Measurements from ENCODE around the gene USP47.
A peak's percentile ranks its signal among the peaks of the same experiment; 100 is the strongest.

USP47 gene

DNA sequence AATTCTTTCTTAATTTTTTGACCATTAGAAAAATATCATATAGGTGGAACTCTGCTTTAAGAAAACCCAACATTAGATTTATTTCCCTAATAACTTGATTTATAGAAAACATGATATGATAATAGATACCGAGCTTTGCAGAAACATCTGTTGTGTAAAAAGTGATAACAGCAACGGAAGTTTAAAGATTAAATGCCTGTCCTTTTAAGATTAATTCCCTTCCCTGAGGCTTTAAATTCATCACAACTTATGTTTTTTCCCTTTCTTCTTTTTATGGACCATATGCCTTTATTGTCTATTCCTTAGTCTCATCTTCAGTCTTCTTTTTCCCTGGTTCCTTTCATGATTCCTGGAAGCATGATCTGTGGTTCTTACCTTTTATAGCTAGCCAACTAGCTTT lies 1.9 kb downstream of the USP47 start:
- no peak for DNase-seq (ENCODE audit: low read depth)
- H3K4me3 ChIP-seq (replicated peaks; ENCODE audit: low read depth, low read length), result peak overlapping the region; percentile 71
- TF ChIP-seq, protein P1, sequence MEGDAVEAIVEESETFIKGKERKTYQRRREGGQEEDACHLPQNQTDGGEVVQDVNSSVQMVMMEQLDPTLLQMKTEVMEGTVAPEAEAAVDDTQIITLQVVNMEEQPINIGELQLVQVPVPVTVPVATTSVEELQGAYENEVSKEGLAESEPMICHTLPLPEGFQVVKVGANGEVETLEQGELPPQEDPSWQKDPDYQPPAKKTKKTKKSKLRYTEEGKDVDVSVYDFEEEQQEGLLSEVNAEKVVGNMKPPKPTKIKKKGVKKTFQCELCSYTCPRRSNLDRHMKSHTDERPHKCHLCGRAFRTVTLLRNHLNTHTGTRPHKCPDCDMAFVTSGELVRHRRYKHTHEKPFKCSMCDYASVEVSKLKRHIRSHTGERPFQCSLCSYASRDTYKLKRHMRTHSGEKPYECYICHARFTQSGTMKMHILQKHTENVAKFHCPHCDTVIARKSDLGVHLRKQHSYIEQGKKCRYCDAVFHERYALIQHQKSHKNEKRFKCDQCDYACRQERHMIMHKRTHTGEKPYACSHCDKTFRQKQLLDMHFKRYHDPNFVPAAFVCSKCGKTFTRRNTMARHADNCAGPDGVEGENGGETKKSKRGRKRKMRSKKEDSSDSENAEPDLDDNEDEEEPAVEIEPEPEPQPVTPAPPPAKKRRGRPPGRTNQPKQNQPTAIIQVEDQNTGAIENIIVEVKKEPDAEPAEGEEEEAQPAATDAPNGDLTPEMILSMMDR (IDR thresholded peaks at IDR 0.05; ENCODE audit: low read length, missing control alignments), result no peak

DNA sequence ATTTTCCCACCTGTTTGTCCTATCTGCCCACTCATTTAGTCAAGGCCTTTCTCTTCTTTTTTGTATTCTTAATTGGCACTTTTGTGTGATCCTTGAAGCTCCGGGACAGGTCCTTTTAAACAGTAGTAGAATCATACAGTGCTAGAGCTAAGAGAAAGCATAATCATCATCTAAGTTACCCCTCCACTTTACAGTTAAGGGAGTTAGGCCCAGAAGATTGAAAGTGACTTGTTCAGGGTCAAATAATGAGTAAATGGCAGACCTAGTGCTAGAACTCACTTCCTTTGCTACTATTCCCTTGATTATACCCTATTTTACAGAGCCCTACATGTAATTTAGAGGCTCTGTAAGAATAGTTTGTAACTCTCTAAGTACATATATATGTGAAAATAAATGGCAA lies 2.5 kb downstream of the USP47 start:
- no peak for DNase-seq (ENCODE audit: low read depth)
- H3K4me3 ChIP-seq (replicated peaks; ENCODE audit: low read depth, low read length), result peak overlapping the region; percentile 71
- TF ChIP-seq, protein P1 (IDR thresholded peaks at IDR 0.05; ENCODE audit: low read length, missing control alignments), result no peak

DNA sequence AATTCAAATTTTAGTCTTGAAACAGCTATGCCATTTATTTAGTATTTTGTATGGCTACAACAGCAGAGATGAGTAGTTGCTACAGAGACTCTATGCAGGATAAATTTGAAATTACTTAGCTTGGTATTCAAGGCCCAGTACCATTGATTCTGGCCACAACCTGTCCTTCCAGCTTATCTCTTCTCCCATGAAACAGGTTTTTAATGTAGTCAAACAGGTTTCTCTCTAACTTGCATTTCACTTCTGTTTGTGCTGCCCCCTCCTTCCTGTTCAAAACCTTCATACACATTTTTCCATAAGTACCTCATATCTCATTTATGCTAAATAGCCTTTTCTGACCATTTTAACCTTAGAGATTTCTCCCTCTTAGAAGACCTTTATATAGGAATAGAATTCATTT lies 3.3 kb downstream of the USP47 start:
- TF ChIP-seq, protein P1 (IDR thresholded peaks at IDR 0.05; ENCODE audit: low read length, missing control alignments), result no peak
- no peak for DNase-seq (ENCODE audit: low read depth)

DNA sequence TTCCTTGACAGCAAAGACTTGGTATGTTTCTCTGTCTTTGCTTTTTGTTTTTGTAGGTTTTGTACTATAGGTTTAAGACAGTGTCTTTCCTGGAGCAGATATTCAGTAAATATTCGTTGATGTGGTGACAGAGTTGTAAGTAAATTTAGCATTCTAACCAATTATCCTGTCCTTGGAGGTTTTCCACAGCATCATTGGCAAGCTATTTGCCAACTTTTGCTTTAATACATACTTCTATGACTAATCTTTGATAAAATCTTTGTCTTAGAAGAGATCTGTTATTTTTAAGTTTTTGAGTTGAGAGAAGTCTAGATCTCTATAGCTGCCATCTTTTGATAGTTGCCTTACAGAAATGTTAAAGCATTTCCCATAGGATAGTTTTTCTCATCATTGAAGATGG lies 3.8 kb downstream of the USP47 start:
- TF ChIP-seq, protein P1 (IDR thresholded peaks at IDR 0.05; ENCODE audit: low read length, missing control alignments), result no peak
- no peak overlapping the region for H3K4me3 ChIP-seq (replicated peaks; ENCODE audit: low read depth, low read length)
- no peak for DNase-seq (ENCODE audit: low read depth)

More for the DNA sequence above, 3.3 kb downstream of the USP47 start:
- H3K4me3 ChIP-seq (replicated peaks; ENCODE audit: low read depth, low read length), result no peak overlapping the region

DNA sequence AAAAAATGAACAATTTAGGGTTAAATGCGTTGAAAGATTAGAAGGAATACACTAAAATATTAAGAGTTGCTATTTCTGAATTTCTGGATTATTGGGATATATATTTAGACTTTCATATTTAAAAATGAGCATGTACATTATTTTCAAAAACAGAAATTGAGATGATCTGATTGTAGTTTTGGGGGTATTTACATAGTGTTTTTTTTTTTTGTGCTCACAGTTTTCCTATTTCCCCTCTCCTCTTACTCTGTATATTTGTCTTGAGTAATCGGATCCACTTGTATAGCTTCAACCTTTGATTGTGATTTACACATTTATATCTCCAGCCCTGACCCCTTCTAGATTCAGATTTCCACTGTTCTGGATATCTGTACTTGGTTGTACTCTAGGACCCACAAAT lies 5.3 kb downstream of the USP47 start:
- TF ChIP-seq, protein P1 (IDR thresholded peaks at IDR 0.05; ENCODE audit: low read length, missing control alignments), result no peak
- no peak overlapping the region for H3K4me3 ChIP-seq (replicated peaks; ENCODE audit: low read depth, low read length)
- no peak for DNase-seq (ENCODE audit: low read depth)

DNA sequence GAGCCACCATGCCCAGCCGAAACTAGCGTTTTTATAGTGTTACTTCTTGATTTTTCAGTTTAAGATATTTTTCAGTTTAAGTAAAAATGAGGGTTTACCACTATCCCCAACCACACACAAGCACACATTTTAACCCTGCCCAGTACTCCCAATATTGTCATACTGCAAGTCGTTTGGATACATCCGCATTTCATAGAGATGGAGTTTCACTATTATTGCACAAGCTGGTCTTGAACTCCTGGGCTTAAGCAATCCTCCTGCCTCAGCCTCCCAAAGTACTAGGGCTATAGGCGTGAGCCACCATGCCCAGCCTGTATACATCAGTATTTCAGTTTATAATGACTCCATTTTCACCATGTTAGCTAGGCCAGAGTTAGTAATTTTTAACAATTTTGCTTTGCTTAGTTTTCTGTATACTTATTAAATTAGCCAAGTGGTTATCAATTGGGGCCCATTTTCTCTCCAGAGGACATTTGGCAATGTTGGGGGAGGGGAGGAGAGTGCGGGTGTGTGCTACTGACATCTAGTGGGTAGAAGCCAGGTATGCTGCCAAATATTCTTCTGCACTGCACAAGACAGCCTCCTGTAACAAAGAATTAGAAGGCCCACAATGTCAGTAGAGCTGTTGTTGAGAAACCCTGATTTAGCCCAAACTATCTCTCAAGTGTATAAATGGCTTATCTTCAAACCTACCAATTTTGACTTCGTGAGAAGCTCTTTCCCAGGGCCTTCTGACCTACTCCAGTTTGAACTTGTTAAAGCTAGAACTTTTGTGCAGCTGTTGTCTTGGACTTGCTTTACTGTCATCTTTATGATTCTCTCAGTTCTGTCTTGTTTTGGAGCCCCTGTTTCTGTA lies 7.3 kb downstream of the USP47 start:
- peak; percentile 83 for DNase-seq (ENCODE audit: low read depth)
- H3K4me3 ChIP-seq (replicated peaks; ENCODE audit: low read depth, low read length), result no peak overlapping the region
- TF ChIP-seq, protein P1 (IDR thresholded peaks at IDR 0.05; ENCODE audit: low read length, missing control alignments), result peak; percentile 85

DNA sequence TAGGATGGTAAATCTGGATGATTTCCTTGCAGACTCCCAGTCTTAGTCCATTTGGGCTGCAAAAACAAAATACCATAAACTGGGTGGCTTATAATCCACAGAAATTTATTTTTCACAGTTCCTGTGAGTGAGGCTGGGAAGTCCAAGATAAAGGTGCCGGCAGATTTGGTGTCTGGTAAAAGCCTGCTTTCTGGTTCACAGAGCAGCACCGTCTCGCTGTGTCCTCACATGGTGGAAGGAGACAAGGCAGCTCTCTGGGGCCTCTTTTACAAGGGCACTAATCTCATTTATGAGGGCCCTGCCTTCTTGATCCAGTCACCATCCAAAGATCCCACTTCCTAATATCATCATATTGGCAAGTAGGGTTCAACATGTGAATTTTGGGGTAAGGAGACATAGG lies 8.9 kb downstream of the USP47 start:
- TF ChIP-seq, protein P1 (IDR thresholded peaks at IDR 0.05; ENCODE audit: low read length, missing control alignments), result no peak
- DNase-seq (ENCODE audit: low read depth), result no peak
- no peak overlapping the region for H3K4me3 ChIP-seq (replicated peaks; ENCODE audit: low read depth, low read length)

Data from fibroblast of pulmonary artery (primary cell).